Measurements from ENCODE around the gene PLA2R1.

PLA2R1 gene

DNA sequence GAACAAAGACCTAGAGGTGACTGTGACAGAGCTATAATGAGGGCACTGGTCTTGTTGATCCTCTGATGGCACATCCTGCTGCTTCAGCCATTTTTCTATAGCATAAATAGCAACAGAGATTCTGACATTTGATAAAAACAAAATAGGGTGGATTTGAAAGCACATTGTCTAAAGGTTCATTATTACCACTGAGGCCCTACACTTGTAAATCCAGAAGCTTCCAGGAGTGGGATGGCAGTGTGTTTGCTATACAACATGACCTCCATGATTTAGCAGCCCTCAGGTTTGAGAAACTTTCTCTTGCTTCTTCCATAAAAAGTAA is 171.2 kb downstream of the PLA2R1 start:
- Mint-ChIP-seq H3K27ac (no peak overlapping the region), H3K4me3 (no peak overlapping the region), H3K4me1 (peaks cover 24% of the 10 kb centered on the region), H3K27me3 (no peaks in the 10 kb centered on the region), H3K9me3 (no peaks in the 10 kb centered on the region), H3K36me3 (peaks cover 11% of the 10 kb centered on the region)
- ATAC-seq (ENCODE audit: low read depth) (no peak), DNase-seq (ENCODE audit: low spot score in 2 of 2) (no peak)

DNA sequence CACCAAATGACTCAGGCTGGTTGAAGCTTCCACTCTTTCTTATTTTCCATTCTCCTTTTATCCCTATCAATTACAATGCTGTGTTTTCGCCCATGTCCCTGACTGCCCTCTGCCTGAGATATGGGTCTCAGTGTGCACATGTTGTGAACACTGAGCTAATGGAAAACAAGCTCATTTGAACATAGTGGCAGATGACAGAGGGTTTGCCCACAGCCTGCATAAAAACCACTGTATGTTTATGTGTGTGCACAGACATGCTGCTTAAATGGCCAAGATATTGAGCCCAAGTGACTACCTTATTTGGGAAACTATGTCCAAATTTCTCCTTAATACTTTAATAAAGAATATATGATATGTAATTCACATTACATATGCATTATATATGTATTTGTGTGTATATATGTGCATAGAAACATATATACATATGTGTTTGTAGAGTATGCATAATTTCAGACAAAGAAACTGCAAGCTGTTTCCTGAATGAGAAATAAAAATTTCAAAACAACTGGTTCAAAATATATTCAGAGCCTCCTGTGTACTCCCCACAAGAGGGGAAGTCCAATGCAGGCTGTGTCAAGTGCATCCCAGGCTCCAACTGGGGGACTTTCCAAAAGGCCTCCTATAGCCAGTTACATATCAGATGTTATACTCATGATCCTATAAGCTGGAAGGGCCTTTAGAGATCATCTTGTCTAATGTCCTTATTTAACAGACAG is 171.7 kb downstream of the PLA2R1 start:
- peaks cover 13% of the 10 kb centered on the region for H3K36me3 Mint-ChIP-seq
- H3K9me3 Mint-ChIP-seq, result no peaks in the 10 kb centered on the region
- H3K27ac Mint-ChIP-seq, result no peak overlapping the region
- DNase-seq (ENCODE audit: low spot score in 2 of 2) (no peak), ATAC-seq (ENCODE audit: low read depth) (peak; percentile 40)
- no peak overlapping the region for H3K4me3 Mint-ChIP-seq
- H3K27me3 Mint-ChIP-seq, result no peaks in the 10 kb centered on the region
- peaks cover 22% of the 10 kb centered on the region for H3K4me1 Mint-ChIP-seq

DNA sequence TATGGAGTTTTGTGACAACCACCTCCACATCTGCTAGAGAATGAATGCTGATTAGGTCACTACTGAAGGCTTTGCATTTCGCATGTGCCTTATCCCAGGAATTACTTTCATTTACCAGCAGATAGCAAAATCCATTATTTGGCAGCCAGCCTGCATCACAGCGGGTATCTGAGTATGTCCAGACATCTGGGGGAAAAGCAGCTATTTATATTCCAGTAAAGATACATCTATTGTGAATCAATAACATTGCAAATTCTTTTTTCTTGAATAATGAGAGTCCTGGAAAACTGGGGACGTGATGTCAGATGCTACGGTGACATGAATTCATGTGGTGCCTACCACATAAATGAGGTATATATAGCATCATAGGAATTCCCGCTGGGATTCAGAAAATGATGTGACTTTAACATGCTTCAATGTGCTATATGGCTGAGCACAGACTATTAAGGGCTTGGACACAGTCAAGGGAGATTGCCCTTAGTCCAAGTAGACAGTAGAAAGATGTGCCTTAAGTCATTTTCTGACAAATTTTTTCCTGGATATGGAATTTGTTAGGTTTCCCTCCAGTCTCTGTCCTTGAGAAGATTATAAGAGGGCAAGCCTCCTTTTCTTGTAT is 180.2 kb downstream of the PLA2R1 start:
- Mint-ChIP-seq H3K27me3 (no peaks in the 10 kb centered on the region), H3K27ac (no peak overlapping the region), H3K36me3 (peaks cover 29% of the 10 kb centered on the region), H3K4me1 (peaks cover 4% of the 10 kb centered on the region), H3K9me3 (no peaks in the 10 kb centered on the region), H3K4me3 (no peak overlapping the region)
- ATAC-seq (ENCODE audit: low read depth) (no peak), DNase-seq (ENCODE audit: low spot score in 2 of 2) (no peak)

Measured in memory B cell (primary cell).